Spleen (tissue), 7 donors: ENCODE data around the gene SPATS2L.
A peak's percentile ranks its signal among the peaks of the same experiment; 100 is the strongest.

Experiments used
- POLR2A ChIP-seq, 3 donors: fragments of 450-650 bp; IDR thresholded peaks; one replicate each; pipeline ENCODE4 v1.5.1; 2017; ENCODE audit warnings: antibody characterized with exemption in 3 of 3, mild to moderate bottlenecking in 1 of 3
- POLR2AphosphoS5 ChIP-seq, 3 donors: sonication (generic); formaldehyde crosslinking; IDR thresholded peaks; one replicate each; pipeline ENCODE4 v1.5.1; 2017; ENCODE audit warnings: antibody characterized with exemption in 3 of 3
- TF ChIP-seq, protein P1 (sequence below), 11 experiments: fragments of 200-600 bp in 7 of 11; fragments of 450-650 bp in 4 of 11; sonication (generic) in 4 of 11; IDR thresholded peaks in 8 of 11; conservative IDR thresholded peaks in 3 of 11; 1 replicate in 7 of 11; 2 replicates in 4 of 11; pipeline versions ENCODE4 v1.4.0 to v1.8.0; 2016 to 2021; ENCODE audit warnings: antibody characterized with exemption in 11 of 11, inconsistent platforms in 4 of 11, mild to moderate bottlenecking in 1 of 11
- donor health status: DM: no; HTN: no; CAD: no; lungs with moderate emphysema.
- donor health status: DM: no; HTN: no; CAD: no.
- donor health status: DM: no; HTN: no; CAD: no.

DNA sequence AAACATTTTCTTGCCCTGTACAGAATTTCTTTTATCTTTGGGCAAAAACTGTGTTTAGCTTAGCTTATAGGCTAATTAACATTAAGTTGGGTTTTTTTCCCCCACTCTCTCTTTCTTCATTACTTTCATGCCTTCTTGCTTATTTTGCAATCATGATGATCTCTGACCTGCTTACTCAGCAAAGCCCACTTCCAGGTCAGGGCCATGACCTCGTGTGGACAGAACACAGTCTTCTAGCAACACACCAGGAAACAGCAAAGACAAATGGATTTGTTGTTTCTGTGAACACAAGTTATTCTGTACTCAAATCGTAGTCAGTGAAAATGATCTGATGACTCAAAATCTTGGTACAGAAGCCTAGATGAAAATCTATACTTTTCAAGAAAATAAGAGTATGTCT lies 60.7 kb downstream of the SPATS2L start:
- TF ChIP-seq, protein P1, sequence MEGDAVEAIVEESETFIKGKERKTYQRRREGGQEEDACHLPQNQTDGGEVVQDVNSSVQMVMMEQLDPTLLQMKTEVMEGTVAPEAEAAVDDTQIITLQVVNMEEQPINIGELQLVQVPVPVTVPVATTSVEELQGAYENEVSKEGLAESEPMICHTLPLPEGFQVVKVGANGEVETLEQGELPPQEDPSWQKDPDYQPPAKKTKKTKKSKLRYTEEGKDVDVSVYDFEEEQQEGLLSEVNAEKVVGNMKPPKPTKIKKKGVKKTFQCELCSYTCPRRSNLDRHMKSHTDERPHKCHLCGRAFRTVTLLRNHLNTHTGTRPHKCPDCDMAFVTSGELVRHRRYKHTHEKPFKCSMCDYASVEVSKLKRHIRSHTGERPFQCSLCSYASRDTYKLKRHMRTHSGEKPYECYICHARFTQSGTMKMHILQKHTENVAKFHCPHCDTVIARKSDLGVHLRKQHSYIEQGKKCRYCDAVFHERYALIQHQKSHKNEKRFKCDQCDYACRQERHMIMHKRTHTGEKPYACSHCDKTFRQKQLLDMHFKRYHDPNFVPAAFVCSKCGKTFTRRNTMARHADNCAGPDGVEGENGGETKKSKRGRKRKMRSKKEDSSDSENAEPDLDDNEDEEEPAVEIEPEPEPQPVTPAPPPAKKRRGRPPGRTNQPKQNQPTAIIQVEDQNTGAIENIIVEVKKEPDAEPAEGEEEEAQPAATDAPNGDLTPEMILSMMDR (IDR thresholded peaks at IDR 0.05 in 8 of 11, conservative IDR thresholded peaks at IDR 0.05 in 3 of 11), result no peak
- TF ChIP-seq POLR2AphosphoS5 (IDR thresholded peaks at IDR 0.05) (peak in 2 of 3 donors; percentile 15 to 92), POLR2A (IDR thresholded peaks at IDR 0.05) (no peak)
